Brain microvascular endothelial cell (primary cell): ENCODE measurements around the gene GPR62.

Experiments
- DNase-seq: peaks from one replicate; pipeline ENCODE4 v3.0.0-alpha.2; 2020
- H3K27ac ChIP-seq: fragments of 250-450 bp; sonication (Bioruptor Pico); 2 replicates; pipeline ENCODE4 v1.5.1; 2020; ENCODE audit warnings: mild to moderate bottlenecking, moderate library complexity
- H3K27me3 ChIP-seq: fragments of 250-450 bp; sonication (Bioruptor Pico); replicated peaks from 2 replicates; pipeline ENCODE4 v1.5.1; 2020; ENCODE audit warnings: mild to moderate bottlenecking
- H3K36me3 ChIP-seq: fragments of 250-450 bp; sonication (Bioruptor Pico); replicated peaks from 2 replicates; pipeline ENCODE4 v1.5.1; 2020; ENCODE audit warnings: mild to moderate bottlenecking
- H3K4me3 ChIP-seq: 2 replicates; pipeline ENCODE4 v1.5.1; 2011; ENCODE audit warnings: low read depth, mild to moderate bottlenecking, control low read depth, low read length, moderate library complexity
- CTCF ChIP-seq: IDR thresholded peaks from 2 replicates; pipeline ENCODE4 v1.5.1; 2011; ENCODE audit warnings: low read depth, mild to moderate bottlenecking, moderate library complexity, low read length, control low read depth, inconsistent platforms; ENCODE audit errors: missing control alignments
- in situ Hi-C: cut with HindIII; loops from 2 replicates; pipeline ENCODE4 v1.10.0; 2017; ENCODE audit warnings: low sequenced_read_pairs, low pct_ligation_motif_present

The GPR62 gene

GRCh38 chr3:51933471-51934138 lies 21.6 kb upstream of the GPR62 start:
- no peak for TF ChIP-seq CTCF
- Histone ChIP-seq H3K27ac (no peak overlapping the region), H3K4me3 (no peak overlapping the region), H3K27me3 (no peaks in the 10 kb centered on the region), H3K36me3 (peaks cover 38% of the 10 kb centered on the region)
- no peak for DNase-seq
- in situ Hi-C loops: no loop called here

DNA sequence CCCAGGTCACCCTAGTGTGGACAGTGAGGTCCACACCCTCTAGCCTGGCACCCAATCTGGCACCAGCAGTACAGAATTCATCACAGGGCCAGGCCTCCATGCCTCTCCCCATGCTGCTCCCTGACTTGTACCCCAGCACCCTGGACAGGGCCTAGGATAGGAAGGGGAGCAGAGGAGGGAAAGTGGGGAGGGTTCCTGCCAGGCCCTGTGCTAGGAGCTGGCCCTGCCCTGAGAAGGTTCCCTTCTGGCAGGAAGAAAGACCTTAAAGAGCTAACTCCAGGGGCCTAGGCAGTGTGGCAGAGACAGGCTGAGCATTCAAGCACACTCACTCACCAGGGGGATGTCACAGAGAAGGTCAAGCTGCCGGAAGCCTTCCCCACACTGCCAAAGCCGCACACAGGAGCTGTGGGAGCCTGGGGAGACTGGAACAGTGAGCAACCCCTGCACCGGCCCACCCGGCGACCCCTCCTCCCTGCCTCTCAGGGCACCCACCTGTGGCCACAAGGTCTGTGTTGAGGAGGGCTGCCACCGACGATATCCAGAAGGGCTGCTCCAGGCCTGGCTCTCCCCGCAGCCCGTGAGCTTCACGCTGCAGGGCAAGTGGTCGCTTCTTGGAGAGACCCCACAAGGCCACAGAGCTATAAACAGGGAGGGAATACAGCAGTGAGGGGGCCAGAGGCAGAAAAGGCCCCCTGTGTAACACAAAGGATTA lies 20.9 kb upstream of the GPR62 start:
- no peaks in the 10 kb centered on the region for H3K27me3 ChIP-seq
- no peak for DNase-seq
- in situ Hi-C loops: no loop called here
- TF ChIP-seq CTCF: no peak
- H3K27ac ChIP-seq: no peak overlapping the region
- H3K4me3 ChIP-seq: no peak overlapping the region
- H3K36me3 ChIP-seq: peaks cover 38% of the 10 kb centered on the region

DNA sequence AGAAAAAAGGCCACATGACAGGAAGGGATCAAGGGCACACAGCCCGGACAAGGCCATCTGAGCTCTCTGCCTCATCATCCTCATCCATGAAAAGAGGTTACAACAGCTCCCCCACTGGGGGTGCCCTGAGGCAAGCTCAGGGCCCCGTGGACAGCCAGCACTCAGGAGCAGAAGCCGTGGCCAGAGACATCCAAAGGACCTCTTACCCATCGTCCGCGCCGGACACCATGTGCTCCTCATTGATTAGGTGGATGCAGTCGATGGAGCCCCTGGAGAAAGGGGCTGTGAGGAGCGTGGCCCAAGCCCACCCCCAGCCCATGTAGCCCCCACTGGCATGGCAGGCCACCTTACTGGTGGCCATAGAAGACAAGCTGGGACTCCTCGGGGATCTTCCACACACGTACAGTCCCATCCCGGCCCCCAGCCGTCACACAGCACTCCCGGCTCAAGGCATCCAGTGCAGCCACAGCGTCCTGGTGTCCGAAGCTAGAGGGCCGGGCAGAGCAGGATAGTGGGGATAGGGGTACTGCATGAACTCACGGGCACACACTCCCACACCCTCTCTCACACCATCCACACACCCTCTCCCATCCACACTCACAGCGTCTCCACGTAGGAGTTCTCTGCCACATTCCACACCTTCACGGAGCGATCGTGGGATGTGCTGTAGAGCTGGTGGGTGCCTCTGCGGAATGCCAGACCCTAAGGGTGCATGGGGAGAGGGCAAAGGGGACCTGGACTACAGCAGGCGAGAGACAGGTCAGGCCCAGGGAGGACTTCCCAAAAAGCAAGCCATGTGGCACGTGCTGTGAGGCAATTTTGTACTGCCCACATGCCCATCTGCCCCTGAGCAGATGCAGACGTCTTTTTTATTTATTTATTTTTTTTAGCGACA lies 19.9 kb upstream of the GPR62 start:
- Histone ChIP-seq H3K4me3 (no peak overlapping the region), H3K36me3 (peaks cover 38% of the 10 kb centered on the region), H3K27me3 (no peaks in the 10 kb centered on the region), H3K27ac (no peak overlapping the region)
- in situ Hi-C loops: no loop called here
- DNase-seq: no peak
- TF ChIP-seq CTCF: no peak

- Histone ChIP-seq H3K27ac (no peak overlapping the region), H3K27me3 (no peaks in the 10 kb centered on the region), H3K36me3 (peaks cover 38% of the 10 kb centered on the region), H3K4me3 (no peak overlapping the region)
- no peak for DNase-seq
- in situ Hi-C loops: no loop called here
- TF ChIP-seq CTCF: no peak
Measured at GRCh38 chr3:51935886-51936755, 19.1 kb upstream of the GPR62 start.

- Histone ChIP-seq H3K4me3 (no peak overlapping the region), H3K27ac (no peak overlapping the region), H3K27me3 (no peaks in the 10 kb centered on the region), H3K36me3 (peaks cover 38% of the 10 kb centered on the region)
- DNase-seq: no peak
- no peak for TF ChIP-seq CTCF
- in situ Hi-C loops: no loop called here
Measured at GRCh38 chr3:51937014-51937413, 18.2 kb upstream of the GPR62 start.
